GM20431 (cell line): ENCODE results near the gene TXLNA.

Experiments
- in situ Hi-C: fragments of 300-500 bp; cut with MseI, MboI; formaldehyde crosslinking; loops from one replicate; pipeline ENCODE4 v1.15.0; 2020; ENCODE audit warnings: low sequenced_read_pairs; ENCODE audit not compliant: unreplicated experiment

TXLNA gene

GRCh38 chr1:32205401-32206370, 26.2 kb downstream of the TXLNA start, which contains the start of gene IQCC:
IQCC (plus strand) TSS chr1:32205671; CDS start chr1:32205682, 11 bp downstream.
- in situ Hi-C loops = no loop called here

- in situ Hi-C loops = no loop called here
Measured at GRCh38 chr1:32208469-32208868, 29.0 kb downstream of the TXLNA start.

GRCh38 chr1:32208891-32209328, 29.4 kb downstream of the TXLNA start, which contains the start of gene DCDC2B:
DCDC2B (plus strand) TSS chr1:32209089; CDS start chr1:32209094, 5 bp downstream.
- in situ Hi-C loops = no loop called here

- in situ Hi-C loops = loop anchor here (10.0 kb wide), 1 partner anchor 199 kb away; no protein-coding TSS in a partner anchor
Measured at GRCh38 chr1:32215629-32216480, 36.4 kb downstream of the TXLNA start.

GRCh38 chr1:32216566-32216965, 37.1 kb downstream of the TXLNA start:
- in situ Hi-C loops = loop anchor here (10.0 kb wide), 1 partner anchor 198 kb away; no protein-coding TSS in a partner anchor

GRCh38 chr1:32219022-32219421, 39.5 kb downstream of the TXLNA start:
- in situ Hi-C loops = loop anchor here (10.0 kb wide), 1 partner anchor 196 kb away; no protein-coding TSS in a partner anchor

GRCh38 chr1:32220746-32221580, 41.5 kb downstream of the TXLNA start:
- in situ Hi-C loops = no loop called here

GRCh38 chr1:32221581-32221979, 42.1 kb downstream of the TXLNA start:
- in situ Hi-C loops = no loop called here

- in situ Hi-C loops = no loop called here
Measured at GRCh38 chr1:32221980-32222755, 42.7 kb downstream of the TXLNA start, which contains the start of the genes EIF3I and TMEM234. EIF3I (plus strand) TSS chr1:32222407; CDS start chr1:32222442, 35 bp downstream. TMEM234 (minus strand) TSS chr1:32222353; CDS start chr1:32222322, 31 bp downstream.

- in situ Hi-C loops = no loop called here
Measured at GRCh38 chr1:32223683-32224082, 44.2 kb downstream of the TXLNA start.

GRCh38 chr1:32224285-32224684, 44.8 kb downstream of the TXLNA start:
- in situ Hi-C loops = no loop called here

- in situ Hi-C loops = no loop called here
Measured at GRCh38 chr1:32228771-32229170, 49.3 kb downstream of the TXLNA start.

- in situ Hi-C loops = no loop called here
Measured at GRCh38 chr1:32231843-32232432, 52.5 kb downstream of the TXLNA start.

GRCh38 chr1:32232558-32233304, 53.3 kb downstream of the TXLNA start:
- in situ Hi-C loops = no loop called here

GRCh38 chr1:32234792-32235191, 55.3 kb downstream of the TXLNA start:
- in situ Hi-C loops = no loop called here

GRCh38 chr1:32239337-32239736, 59.9 kb downstream of the TXLNA start:
- in situ Hi-C loops = no loop called here

GRCh38 chr1:32239790-32240139, 60.3 kb downstream of the TXLNA start:
- in situ Hi-C loops = no loop called here
